ENCODE measurements around the gene RHBDD2.
"Not testable (repeated sequence)": the region's sequence is repeated elsewhere in the genome, so short reads cannot be mapped to it uniquely, and the experiment has no call there.

DNA sequence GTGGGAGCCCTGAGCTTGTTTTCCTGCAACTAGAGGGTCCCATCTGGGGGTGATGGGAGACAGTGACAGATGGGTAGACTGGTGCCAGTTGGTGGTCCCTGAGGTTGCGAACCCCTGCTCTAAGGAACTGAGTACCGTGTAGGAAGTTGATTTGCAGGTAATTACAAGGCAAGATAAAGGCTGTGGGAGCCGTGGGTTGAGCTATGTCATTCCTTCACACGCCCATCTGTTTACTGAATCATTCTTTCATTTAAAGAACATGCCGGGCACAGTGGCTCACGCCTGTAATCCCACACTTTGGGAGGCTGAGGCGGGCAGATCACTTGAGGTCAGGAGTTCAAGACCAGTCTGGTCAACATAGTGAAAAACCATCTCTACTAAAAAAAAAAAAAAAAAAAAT is 12.4 kb downstream of the RHBDD2 start:
- TF ChIP-seq, protein P1, sequence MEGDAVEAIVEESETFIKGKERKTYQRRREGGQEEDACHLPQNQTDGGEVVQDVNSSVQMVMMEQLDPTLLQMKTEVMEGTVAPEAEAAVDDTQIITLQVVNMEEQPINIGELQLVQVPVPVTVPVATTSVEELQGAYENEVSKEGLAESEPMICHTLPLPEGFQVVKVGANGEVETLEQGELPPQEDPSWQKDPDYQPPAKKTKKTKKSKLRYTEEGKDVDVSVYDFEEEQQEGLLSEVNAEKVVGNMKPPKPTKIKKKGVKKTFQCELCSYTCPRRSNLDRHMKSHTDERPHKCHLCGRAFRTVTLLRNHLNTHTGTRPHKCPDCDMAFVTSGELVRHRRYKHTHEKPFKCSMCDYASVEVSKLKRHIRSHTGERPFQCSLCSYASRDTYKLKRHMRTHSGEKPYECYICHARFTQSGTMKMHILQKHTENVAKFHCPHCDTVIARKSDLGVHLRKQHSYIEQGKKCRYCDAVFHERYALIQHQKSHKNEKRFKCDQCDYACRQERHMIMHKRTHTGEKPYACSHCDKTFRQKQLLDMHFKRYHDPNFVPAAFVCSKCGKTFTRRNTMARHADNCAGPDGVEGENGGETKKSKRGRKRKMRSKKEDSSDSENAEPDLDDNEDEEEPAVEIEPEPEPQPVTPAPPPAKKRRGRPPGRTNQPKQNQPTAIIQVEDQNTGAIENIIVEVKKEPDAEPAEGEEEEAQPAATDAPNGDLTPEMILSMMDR (conservative IDR thresholded peaks at IDR 0.05 in 1 of 2, IDR thresholded peaks at IDR 0.05 in 1 of 2; ENCODE audit: low read depth in 1 of 2, low read length in 2 of 2) = not testable (repeated sequence)
- not testable (repeated sequence) for TF ChIP-seq EZH2 (IDR thresholded peaks at IDR 0.05; ENCODE audit: low read length, missing control alignments)

All from fibroblast of lung (primary cell).